ENCODE data around the gene LEFTY1.

DNA sequence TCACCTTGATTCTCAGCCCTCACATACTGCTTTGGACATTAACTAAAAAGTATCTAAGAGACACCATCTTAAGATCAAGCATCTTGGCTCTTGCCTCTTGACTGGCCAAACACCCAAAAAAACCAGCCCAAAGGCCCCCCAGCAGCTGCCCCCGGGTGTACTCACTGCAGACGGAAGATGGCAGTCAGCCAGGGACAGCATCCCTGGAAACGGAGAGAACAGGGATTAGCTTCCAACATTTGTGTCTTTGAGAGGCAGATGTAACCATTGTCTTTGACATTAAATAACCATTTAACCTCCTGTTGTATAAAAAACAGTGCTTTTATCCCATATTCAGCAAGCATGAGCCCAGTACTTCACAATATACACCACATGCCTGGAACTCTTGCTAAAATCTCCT is 18.0 kb downstream of the LEFTY1 start:
- TF ChIP-seq, protein P1, sequence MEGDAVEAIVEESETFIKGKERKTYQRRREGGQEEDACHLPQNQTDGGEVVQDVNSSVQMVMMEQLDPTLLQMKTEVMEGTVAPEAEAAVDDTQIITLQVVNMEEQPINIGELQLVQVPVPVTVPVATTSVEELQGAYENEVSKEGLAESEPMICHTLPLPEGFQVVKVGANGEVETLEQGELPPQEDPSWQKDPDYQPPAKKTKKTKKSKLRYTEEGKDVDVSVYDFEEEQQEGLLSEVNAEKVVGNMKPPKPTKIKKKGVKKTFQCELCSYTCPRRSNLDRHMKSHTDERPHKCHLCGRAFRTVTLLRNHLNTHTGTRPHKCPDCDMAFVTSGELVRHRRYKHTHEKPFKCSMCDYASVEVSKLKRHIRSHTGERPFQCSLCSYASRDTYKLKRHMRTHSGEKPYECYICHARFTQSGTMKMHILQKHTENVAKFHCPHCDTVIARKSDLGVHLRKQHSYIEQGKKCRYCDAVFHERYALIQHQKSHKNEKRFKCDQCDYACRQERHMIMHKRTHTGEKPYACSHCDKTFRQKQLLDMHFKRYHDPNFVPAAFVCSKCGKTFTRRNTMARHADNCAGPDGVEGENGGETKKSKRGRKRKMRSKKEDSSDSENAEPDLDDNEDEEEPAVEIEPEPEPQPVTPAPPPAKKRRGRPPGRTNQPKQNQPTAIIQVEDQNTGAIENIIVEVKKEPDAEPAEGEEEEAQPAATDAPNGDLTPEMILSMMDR (IDR thresholded peaks at IDR 0.05; ENCODE audit: low read depth, low read length, poor library complexity, severe bottlenecking): no peak
- no peak for TF ChIP-seq EZH2phosphoT487 (IDR thresholded peaks at IDR 0.05; ENCODE audit: borderline replicate concordance, low read length)

Measured in DOHH2 (cell line).